HepG2 (cell line): ENCODE results near the gene ACSS2.

Experiments
- AGO1 ChIP-seq: fragments of 200-400 bp; formaldehyde crosslinking; IDR thresholded peaks from 2 replicates; pipeline ENCODE4 v1.6.1; 2017; ENCODE audit warnings: mild to moderate bottlenecking, low read depth, low read length, moderate library complexity; ENCODE audit not compliant: poor library complexity, severe bottlenecking
- TCF7L2 ChIP-seq: IDR thresholded peaks from 2 replicates; pipeline ENCODE4 v1.6.1; 2011; ENCODE audit warnings: mild to moderate bottlenecking, low read depth, low read length, moderate library complexity
- ZNF644 ChIP-seq: IDR thresholded peaks from 2 replicates; pipeline ENCODE4 v1.6.1; 2016; ENCODE audit warnings: low read depth

DNA sequence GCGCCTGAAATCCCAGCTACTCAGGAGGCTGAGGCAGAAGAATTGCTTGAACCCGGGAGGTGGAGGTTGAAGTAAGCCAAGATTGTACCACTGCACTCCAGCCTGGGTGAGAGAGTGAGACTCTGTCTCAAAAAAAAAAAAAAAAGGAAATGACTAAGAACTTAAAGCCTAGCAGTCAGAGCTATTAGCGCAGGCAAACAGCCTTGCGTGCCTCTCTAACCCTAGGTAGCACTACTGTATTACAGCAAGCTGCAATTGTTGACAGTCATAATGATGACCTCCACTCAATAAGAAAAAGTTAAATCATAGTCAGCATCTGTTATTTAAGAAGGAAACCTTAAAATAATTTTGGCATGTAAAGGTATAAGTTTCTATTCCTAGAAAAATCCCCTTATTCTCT lies 64.8 kb downstream of the ACSS2 start:
- no peak for TF ChIP-seq TCF7L2
- no peak for TF ChIP-seq ZNF644 (CRISPR knock-in tag)
- TF ChIP-seq AGO1 = no peak
